ENCODE results near the gene NUP210.

NUP210 gene

GRCh38 chr3:13272831-13273603 lies 147.1 kb downstream of the NUP210 start:
- DNase-seq = no peak

- DNase-seq = no peak
Observed at GRCh38 chr3:13269711-13270378, 150.3 kb downstream of the NUP210 start.

DNA sequence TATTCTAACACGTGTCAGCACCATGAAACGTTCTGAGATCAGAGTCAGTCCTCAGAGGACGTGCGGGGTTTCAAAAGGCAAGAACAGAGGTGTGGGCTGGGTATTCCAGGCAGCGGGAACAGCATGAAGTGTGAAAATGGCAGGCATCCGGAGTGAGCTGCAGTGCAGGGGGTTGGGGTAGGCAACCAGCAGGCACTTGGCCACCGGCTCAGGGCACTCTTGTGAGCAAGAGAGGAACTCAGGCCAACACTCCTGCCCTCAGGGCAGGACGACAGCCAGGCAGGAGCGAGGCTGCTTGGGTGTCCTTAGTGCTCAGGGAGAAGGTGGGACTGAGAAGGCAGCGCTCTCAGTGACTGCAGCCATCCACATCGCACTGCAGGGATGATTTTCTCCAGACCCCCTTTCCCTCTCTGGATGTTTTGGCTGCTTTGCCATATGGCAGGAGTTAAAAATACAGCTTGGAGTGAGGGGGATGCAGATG lies 151.1 kb downstream of the NUP210 start:
- DNase-seq = no peak

DNA sequence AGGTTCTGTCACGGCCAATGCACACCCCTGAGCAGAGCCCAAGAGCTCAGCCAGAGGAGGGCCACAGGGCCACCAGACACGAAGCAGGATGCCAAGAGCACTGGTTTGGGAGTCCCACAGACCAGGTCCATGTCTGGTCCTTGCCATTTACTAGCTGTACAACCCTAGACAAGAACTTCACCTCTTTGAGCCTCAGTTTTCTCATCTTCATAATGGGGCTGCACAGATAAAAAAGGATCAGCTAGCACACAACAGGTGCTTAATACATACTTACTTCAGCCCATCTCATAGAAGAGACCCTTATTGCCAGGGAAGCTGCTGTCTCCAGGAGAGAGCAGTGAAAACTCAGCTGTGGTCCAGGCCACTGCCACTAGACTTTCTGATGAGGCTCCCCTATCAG lies 152.0 kb downstream of the NUP210 start:
- DNase-seq = no peak

- DNase-seq = no peak
Observed at GRCh38 chr3:13266651-13267362, 153.3 kb downstream of the NUP210 start.

Measured in CD4-positive, alpha-beta T cell treated with Interleukin-6 for 4 hours (primary cell).